Coronary artery (tissue), 2 donors: ENCODE results near the gene CERS6.

Experiments used
- DNase-seq: peaks from one replicate; pipeline ENCODE4 v3.0.0-alpha.2; 2017; ENCODE audit warnings: low spot score
- H3K27ac ChIP-seq, 2 donors: fragments of 200-600 bp; sonication (generic); one replicate each; pipeline ENCODE4 v1.5.1; 2016 to 2019
- H3K4me3 ChIP-seq: fragments of 200-600 bp; sonication (generic); 2 replicates; pipeline ENCODE4 v1.5.1; 2016; ENCODE audit warnings: mild to moderate bottlenecking, moderate library complexity
- TF ChIP-seq, protein P1 (sequence below): fragments of 200-600 bp; sonication (generic); IDR thresholded peaks from one replicate; pipeline ENCODE4 v1.5.1; 2019; ENCODE audit warnings: antibody characterized with exemption

Gene CERS6

DNA sequence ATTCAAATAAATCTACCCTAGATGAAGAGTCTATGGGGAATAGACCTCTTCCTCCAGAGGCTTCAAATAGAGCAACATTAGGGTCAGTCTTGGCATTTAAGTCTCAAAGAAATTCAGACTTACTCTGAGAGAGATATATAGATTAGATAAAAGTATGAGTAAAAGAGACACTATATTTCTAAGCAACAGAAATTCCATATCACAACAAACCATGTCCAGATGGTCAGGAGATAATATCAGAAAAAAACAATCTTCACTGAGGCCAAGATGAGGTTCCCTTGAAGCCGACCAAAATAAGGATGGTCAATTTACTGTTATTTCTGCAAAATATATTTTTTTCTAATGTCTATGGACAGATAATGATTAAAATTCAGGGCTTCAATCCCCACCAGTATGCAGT is 257.3 kb downstream of the CERS6 start:
- TF ChIP-seq, protein P1, sequence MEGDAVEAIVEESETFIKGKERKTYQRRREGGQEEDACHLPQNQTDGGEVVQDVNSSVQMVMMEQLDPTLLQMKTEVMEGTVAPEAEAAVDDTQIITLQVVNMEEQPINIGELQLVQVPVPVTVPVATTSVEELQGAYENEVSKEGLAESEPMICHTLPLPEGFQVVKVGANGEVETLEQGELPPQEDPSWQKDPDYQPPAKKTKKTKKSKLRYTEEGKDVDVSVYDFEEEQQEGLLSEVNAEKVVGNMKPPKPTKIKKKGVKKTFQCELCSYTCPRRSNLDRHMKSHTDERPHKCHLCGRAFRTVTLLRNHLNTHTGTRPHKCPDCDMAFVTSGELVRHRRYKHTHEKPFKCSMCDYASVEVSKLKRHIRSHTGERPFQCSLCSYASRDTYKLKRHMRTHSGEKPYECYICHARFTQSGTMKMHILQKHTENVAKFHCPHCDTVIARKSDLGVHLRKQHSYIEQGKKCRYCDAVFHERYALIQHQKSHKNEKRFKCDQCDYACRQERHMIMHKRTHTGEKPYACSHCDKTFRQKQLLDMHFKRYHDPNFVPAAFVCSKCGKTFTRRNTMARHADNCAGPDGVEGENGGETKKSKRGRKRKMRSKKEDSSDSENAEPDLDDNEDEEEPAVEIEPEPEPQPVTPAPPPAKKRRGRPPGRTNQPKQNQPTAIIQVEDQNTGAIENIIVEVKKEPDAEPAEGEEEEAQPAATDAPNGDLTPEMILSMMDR, result no peak
- no peak for DNase-seq

DNA sequence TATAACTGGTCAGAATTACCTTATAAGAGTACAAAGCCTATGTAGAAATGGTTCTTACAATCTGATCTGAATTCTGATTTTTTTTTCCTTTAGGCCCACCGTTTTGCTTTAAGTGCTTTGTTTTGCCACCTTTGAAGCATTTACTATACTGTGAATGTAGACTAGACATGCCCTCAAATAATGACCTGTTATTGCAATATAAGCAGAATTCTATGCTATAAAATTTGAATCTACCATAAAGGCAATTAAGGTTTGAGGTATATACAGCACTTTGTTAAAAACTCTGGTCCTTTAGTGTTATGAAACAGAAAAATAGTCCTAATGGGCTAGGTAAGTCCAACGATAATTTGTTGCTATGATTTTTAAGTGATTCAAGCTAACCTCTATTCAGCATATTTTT is 259.8 kb downstream of the CERS6 start:
- no peak overlapping the region for H3K27ac ChIP-seq
- H3K4me3 ChIP-seq, result no peak overlapping the region
- DNase-seq, result no peak
- TF ChIP-seq, protein P1, result no peak

More for the DNA sequence above, 257.3 kb downstream of the CERS6 start:
- H3K4me3 ChIP-seq, result no peak overlapping the region
- H3K27ac ChIP-seq, result no peak overlapping the region

DNA sequence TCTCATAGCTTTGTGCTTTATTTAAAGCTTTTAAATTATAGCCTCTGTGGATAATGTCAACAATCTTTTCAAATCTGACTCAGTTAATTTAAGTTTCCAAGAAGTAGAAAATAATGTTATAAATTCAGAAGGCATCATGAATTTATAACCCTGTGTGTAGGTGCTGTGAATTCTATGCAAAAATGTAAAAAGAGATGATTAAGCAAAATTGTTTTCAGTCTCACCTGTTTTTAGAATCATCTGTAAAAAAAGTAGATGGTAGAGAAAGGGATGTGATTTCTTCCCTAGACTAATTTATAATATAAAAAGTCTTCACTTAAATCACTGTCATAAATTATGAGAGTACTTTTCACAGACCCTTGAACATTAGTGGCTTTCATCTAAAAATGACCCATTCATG is 260.8 kb downstream of the CERS6 start:
- H3K27ac ChIP-seq, result no peak overlapping the region
- no peak for DNase-seq
- no peak overlapping the region for H3K4me3 ChIP-seq
- TF ChIP-seq, protein P1, result no peak

DNA sequence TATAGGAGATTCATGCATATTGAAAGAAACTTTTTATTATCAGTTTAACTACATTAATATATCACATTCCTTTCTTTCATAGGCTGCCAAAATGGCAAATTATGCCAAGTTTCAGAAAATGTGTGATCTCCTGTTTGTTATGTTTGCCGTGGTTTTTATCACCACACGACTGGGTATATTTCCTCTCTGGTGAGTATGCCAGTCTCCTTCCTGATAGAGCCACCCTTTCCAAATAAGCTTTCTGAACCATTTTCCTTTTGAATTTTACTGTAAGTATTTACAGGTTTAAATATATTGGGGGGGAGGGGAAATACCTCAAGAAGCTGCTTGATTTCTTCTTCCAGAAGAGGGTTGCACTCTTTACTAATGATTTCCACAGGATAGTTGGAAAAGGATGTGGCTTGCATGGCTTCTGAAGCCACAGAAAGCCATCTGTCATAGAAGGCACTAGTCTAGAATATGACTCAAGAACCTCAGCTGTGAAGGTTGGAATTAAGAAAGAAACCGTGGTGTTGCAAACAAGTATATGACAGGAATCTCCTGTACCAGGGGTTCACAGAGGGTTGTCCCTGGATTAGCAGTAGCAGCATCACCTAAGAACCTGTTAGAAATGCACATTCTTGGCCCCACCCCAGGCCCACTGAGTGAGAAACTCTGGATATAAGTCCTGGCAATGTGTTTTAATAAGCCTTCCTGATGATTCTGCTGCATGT is 261.9 kb downstream of the CERS6 start:
- TF ChIP-seq, protein P1, result no peak
- no peak overlapping the region for H3K4me3 ChIP-seq
- no peak for DNase-seq
- H3K27ac ChIP-seq, result no peak overlapping the region

DNA sequence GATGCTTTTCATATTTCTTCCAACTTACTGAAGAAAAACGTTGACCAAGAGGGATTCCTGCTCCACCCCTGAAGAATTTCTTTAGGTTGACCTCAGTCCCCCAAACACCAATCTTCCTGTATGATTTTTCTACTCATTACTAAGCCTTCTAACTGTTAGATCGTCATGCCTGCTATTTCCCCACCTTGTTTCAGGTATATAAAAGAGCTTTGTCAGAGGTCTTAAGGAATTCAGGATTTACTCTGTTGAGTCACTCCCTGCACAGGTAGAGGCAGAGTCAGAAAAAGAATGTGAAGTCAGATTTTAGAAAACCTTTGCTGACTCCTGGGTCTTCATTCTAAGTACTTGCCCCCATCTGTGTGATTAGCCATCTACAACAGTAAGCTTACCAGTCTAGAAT is 262.6 kb downstream of the CERS6 start:
- Histone ChIP-seq H3K27ac (no peak overlapping the region), H3K4me3 (no peak overlapping the region)
- TF ChIP-seq, protein P1, result no peak
- DNase-seq, result no peak

DNA sequence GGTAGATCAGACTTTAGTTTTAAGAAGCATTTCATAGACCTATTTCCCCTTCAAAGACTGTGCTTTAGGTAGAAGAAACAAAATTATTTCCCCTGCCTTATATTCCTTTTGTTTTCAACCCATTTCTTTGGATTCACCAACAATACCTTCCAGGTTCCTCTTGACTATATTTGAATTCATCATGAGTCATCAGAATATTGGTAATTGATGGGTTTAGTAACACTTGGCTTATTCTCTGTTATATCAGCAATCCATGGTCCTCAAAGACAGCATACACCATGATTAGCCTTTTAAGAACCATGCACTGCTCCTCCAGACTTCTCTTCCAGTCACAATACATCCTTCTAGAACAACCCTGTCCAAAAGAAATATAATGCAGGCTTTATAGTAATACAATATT is 263.4 kb downstream of the CERS6 start:
- TF ChIP-seq, protein P1, result no peak
- Histone ChIP-seq H3K4me3 (no peak overlapping the region), H3K27ac (no peak overlapping the region)
- no peak for DNase-seq

DNA sequence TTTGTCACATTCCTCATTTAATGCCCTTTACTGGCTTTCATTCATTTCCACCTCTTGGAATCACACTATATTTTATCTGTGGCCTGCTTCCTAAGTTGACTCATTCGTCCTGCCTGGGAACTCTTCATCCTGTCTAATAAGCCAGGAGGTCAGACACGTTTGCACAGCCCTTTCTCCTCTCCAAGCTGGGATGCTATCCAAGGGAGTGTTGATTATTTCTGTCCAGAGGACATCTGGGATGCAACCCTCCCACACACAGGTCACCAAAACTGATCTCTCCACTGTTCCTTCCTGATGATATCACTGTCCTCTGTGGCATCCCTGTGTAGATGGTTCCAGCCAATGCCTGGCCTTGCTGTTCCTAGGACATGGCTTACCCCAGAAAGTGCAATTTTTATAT is 266.5 kb downstream of the CERS6 start:
- TF ChIP-seq, protein P1, result no peak
- no peak for DNase-seq
- no peak overlapping the region for H3K27ac ChIP-seq
- H3K4me3 ChIP-seq, result no peak overlapping the region
